GM12874 (cell line): ENCODE results near the gene RGS18.

Source experiments
- CTCF ChIP-seq: IDR thresholded peaks from 2 replicates; pipeline ENCODE4 v1.5.1; 2011; ENCODE audit warnings: low read depth, mild to moderate bottlenecking, control low read depth, low read length, moderate library complexity; ENCODE audit not compliant: insufficient read depth

The RGS18 gene

GRCh38 chr1:192167011-192167410, 8.7 kb downstream of the RGS18 start:
- TF ChIP-seq CTCF = no peak

GRCh38 chr1:192167911-192168700, 9.8 kb downstream of the RGS18 start:
- no peak for TF ChIP-seq CTCF

GRCh38 chr1:192168964-192169363, 10.7 kb downstream of the RGS18 start:
- no peak for TF ChIP-seq CTCF

- no peak for TF ChIP-seq CTCF
These were observed 12.1 kb downstream of the RGS18 start for GRCh38 chr1:192170196-192170984.

- TF ChIP-seq CTCF = no peak
These were observed 12.9 kb downstream of the RGS18 start for GRCh38 chr1:192171123-192171522.

- TF ChIP-seq CTCF = no peak
These were observed 17.7 kb downstream of the RGS18 start for GRCh38 chr1:192175971-192176370.

- no peak for TF ChIP-seq CTCF
These were observed 25.5 kb downstream of the RGS18 start for GRCh38 chr1:192183788-192184187.
